ENCODE results near the gene ANKRD55. TPM values are rescaled to one million over a fixed set of nuclear protein-coding genes. Genes with fewer than 3 reads are reported as not detected.
A peak's percentile ranks its signal among the peaks of the same experiment; 100 is the strongest.
"Not testable (repeated sequence)": the region's sequence is repeated elsewhere in the genome, so short reads cannot be mapped to it uniquely, and the experiment has no call there.

Gene ANKRD55
- total RNA-seq, 1 donor from 2014 or later = 0.96 TPM

DNA sequence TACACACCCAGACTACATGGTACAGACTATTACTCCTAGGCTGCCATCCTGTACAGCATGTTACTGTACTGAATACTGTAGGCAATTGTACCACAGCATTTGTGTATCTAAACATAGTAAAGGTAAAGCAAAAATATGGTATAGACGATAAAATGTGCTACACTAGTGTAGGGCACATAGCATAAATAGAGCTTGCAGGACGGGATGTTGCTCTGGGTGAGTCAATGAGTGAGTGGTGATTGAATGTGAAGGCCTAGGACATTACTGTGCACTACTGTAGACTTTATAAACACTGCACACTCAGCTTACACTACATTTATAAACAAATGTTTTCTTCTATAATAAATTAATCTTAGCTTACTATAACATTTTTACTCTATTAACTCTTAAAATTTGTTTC, 25.6 kb downstream of the ANKRD55 start:
- no peak for DNase-seq (ENCODE audit: low spot score)

DNA sequence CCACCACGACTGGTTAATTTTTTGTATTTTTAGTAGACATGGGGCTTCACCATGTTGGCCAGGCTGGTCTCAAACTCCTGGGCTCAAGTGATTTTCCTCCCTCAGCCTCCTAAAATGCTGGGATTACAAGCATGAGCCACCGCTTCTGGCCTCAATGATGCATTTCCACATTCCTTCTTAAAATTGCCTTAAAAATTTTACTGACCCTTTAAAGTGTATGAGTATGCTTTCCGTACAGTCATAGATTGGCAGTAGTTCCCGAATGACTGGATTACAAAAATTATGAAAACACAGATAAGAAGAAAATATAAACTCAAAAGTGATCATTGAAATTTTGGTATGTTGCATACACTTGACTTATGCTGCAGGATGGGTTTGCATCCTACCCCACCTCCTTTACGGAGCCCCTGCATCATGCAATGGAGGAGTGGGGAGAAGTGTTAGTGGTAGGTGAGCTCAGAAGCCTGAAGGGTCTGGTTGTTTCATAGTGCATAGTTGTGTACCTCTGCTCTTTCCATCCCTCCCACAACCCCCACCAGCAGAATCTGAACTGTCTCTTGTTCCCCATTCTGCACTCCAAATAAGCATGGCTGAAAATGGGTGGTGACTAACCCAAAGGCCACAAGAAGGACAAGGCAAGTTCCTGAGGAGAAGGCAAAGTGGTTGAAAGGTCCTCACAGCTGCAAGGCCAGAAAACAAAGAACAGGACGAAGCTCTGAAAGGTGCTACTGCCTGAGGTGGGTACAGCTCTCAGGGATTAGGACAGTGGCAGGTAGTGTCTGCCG, 26.8 kb downstream of the ANKRD55 start:
- DNase-seq (ENCODE audit: low spot score) = peak; percentile 71

DNA sequence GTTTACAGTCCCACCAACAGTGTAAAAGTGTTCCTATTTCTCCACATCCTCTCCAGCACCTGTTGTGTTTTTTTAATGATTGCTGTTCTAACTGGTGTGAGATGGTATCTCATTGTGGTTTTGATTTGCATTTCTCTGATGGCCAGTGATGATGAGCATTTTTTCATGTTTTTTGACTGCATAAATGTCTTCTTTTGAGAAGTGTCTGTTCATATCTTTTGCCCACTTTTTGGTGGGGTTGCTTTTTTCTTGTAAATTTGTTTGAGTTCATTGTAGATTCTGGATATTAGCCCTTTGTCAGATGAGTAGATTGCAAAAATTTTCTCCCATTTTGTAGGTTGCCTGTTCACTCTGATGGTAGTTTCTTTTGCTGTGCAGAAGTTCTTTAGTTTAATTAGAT, 29.2 kb downstream of the ANKRD55 start:
- not testable (repeated sequence) for DNase-seq (ENCODE audit: low spot score)

DNA sequence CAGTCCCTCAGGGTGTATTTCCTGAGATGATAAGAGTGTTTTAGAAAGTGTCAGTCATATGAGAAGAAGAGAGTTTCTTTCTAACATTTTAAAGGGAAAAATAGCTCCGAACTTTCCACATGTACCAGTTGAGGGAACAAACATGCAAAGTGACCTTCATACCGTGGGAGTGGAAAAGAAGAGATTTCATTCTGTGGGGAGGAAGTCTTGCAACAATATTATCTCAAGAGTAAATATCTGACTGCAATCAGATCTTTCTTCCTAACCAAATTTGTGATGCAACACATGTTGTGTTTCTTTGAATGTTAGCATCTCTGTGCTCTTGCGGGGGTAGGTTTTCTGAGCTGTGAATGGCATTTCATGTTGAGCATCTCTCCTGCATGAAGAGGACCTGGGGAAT, 30.6 kb downstream of the ANKRD55 start:
- no peak for DNase-seq (ENCODE audit: low spot score)

DNA sequence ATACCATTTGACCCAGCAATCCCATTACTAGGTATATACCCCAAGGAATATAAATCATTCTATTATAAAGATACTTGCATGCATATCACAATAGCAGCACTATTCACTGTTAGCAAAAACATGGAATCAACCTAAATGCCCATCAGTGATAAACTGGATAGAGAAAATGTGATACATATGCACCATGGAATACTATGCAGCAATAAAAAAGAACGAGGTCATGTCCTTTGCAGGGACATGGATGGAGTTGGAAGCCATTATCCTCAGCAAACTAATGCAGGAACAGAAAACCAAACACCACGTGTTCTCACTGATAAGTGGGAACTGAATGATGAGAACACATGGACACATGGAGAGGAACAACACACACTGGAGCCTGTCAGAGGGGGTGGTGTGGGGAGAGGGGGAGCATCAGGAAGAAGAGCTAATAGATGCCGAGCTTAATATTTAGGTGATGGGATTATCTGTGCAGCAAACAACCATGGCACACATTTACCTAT, 31.3 kb downstream of the ANKRD55 start:
- not testable (repeated sequence) for DNase-seq (ENCODE audit: low spot score)

DNA sequence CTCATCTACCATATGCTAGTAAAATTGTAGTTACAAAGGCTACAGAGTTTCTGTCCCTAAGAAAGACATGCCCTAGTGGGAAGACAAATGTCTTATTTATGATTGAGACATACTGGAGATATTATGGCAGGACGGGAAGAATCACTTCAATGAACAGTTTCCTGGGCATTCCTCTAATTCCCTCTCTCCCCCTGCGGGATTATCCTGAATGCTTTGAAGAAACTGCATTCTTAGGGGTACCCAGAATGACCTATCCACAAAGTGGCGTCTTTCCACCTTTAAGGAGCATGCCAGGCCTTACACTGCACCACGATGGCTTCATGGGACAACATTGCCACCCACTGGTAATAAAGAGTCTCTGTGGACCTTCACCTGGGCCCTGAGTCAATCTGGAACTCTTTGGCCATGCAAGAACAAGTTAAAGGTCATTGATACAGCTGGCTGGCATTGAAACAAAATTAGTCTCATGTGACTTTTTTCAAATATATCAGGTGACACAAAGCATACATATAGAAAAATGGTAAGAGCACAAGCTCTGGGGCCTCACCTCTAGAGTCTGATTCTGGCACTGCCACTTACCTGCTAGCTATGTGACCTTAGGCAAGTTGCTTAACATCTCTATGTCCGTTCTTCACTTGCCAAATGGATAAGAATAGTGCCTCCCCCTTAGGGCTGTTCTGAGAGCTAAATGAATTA, 32.0 kb downstream of the ANKRD55 start:
- peak; percentile 74 for DNase-seq (ENCODE audit: low spot score)

DNA sequence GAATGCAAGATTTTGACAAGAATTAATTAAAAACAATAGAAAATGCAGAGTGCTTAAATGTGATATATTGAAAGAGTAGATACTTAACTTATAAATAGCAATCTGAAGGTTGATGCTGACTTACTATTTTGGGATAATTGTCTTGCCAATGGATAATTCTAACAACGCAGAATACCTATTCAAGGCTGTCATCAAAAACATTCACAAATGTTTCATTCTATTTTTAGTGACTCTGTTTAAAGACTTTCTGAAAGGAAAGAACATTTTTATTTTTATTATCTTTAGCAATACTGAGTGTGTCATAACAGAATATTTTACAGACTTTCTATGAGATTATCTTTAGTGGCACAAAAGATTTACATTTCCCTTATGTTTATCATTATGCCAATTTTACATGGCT, 38.1 kb downstream of the ANKRD55 start:
- DNase-seq (ENCODE audit: low spot score) = no peak

DNA sequence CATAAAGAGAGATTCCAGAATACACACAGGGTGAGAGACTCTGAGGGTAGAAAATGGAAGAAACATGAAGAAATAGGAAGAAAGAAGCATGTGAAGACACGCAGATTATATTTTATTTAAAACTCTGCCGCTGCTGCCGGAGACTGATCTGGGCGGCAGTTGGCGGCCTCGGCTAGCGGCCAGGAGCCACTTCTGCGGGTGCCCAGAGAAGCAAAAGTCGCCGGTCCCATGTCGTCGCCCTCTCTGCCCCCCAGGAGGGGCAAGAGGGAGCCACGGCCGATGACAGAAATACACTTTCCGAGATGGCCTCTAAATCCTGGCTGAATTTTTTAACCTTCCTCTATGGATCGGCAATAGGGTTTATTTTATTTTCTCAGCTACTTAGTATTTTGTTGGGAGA, 40.9 kb downstream of the ANKRD55 start:
- no peak for DNase-seq (ENCODE audit: low spot score)

DNA sequence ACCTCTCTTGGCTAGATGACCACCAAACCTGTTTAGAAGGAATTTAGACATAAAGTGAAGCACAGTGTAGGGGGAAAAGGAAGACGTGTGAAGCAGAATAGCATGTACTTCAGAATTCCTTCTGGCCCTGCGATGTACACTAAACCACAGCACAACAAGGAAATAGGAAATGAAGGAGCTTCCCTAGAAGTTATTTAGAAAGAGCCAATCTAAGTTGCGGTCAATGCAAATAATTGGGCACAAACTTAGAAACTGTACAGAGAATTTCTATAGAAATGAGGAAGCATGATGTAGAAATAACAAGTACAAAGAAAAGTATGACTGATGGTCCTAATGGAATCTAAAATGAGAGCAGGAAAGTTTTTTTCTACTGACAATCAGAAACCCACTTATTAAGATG, 41.5 kb downstream of the ANKRD55 start:
- DNase-seq (ENCODE audit: low spot score) = no peak

DNA sequence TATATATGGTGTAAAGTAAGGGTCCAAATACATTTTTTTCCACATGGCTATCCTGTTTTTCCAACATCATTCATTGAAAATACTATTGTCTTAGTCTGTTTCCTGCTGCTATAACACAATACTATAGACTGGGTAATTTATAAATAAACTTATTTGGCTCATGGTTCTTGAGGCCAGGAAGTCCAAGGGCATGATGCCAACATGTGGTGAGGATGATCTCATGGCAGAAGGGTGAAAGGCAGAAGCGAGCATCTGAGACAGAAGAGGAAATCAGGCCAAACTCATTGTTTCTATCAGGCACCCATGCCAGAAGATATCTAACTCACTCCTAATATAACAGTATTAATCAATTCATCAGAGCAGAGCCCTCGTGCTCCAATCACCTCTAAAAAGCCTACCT, 42.6 kb downstream of the ANKRD55 start:
- no peak for DNase-seq (ENCODE audit: low spot score)

DNA sequence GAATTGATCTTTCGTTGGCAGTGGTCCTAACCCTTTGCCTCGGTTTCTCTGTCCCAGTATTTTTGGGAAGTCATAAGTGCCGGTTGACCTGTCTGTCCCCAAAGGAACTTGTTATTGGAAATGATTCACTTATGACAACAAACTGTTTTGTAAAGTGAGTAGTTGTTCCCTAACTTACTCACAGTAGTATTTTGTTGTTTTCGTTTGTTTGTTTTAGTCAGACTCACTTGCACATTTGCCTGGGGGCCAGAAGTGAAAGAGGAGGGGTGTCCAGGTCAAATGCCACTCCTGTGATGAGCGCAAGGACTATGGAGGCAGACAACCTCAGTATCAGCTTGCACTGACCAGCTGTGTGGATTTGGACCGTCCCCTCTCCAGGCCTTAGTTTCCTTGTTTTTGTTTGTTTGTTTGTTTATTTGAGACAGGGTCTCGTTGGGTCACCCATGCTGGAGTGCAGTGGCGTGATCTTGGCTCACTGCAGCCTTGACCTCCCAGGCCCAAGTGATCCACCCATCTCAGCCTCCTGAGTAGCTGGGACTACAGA, 47.3 kb downstream of the ANKRD55 start:
- DNase-seq (ENCODE audit: low spot score) = no peak

DNA sequence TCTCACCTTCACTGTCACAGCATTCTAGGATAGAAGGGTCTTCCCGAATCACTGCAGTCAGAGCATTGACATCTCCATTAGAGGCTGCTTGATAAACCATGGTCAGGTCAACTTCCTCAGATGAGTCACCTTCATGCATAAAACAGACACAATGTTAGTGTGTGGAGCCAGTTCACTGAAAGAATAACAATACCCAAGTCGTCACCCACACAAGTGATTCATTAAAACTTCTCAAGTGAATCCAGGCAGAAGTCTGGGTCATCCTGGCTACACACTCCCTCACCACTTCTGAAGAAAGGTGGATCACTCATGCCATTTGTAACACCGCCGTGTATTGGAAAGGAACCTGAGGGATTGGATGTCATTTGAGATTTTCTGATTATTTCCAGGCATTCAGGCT, 49.6 kb downstream of the ANKRD55 start:
- no peak for DNase-seq (ENCODE audit: low spot score)

DNA sequence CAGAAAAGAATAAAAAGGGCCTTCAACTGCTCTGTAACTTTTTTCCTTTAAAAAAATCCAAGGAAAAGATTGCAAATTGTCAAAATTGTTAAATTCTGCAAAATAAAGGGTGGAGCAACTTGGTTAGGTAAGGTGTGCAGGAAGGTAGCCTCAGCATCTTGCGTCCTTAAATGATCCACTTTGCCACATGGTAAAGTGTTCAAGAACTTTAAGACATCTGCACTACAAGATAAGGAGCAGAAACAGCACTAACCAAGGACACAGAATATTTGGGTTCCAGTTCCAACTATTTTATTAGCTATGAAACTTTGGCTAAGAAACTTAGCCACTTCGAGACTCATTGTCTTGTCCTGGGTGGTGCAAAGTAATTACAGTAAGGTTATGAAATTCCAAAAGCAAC, 53.7 kb downstream of the ANKRD55 start:
- no peak for DNase-seq (ENCODE audit: low spot score)

DNA sequence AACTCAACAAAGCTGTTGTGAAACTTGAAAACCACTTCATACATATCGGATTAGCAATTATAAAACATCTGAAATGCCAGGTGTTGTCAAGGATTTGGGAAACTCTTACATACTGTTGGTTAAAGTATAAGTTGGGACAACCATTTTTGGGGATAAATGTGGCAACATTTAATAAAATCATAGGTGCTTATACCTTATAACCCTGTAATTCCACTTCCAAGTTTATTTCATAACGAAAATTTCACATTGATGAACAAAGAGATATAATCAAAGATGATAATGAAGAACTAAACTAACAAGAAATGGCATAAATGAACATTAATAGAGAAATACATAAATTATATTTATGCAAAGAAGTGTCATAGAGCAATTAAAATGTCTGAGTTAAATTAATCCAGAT, 54.3 kb downstream of the ANKRD55 start:
- no peak for DNase-seq (ENCODE audit: low spot score)

DNA sequence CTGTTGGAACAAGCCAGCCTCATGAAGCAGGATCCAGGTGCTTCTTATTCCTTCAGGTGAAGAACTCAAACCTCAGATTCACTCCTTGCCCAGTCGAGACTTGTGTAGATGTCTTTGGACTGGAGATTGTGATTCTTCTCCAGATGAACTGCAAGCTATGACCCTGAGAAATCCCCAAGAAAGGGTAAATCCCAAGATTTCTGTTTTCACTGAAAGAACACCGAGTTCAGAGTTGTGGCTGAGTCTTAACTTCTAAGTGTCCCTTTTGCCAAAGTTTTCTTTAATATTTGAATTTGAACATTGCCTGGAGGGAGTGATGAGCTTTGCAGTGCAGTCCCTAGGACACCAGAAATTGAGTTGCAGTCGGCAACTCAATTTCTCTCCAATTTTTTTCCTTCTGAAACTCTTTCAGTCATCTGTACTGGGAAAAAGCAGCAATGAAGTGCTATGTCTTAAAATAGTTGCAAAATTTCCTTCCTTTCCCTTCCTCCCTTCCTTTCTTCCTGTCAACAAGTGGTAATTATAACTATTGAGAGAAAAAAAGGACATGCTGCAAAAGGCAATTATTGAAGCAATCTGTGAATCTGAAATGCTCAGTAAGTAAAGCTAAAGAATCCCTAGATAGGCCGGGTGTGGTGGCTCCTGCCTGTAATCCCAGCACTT, 56.1 kb downstream of the ANKRD55 start:
- DNase-seq (ENCODE audit: low spot score) = no peak

DNA sequence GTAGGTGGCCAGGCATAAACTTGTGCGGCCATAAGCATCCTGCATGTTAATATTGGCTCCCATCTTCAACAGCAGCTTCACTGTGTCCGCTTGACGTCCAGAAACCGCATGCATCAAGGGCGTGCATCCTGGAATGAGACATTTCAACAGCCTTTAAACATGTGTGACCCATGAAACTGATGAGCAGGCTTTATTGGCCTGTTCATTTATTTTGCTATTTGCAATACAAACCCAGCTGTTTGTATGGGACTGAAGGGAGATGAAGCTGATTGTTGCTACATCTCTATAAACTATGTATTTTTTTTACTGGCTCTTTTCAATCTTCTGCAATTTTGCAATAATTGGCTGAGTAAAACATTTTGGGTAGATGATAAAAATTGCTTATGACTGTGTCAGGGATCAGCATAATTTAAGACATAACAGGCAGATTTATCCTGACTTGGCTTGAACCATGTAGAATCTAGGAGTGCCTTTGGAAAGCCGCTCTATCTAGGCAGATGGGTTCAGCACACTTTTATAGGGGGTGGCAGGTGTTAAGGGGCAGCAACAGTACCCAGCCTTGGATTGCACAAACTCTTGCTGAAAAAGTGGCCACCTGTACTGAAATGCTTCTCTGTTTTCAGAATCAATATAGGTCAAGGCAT, 56.9 kb downstream of the ANKRD55 start:
- peak; percentile 60 for DNase-seq (ENCODE audit: low spot score)

DNA sequence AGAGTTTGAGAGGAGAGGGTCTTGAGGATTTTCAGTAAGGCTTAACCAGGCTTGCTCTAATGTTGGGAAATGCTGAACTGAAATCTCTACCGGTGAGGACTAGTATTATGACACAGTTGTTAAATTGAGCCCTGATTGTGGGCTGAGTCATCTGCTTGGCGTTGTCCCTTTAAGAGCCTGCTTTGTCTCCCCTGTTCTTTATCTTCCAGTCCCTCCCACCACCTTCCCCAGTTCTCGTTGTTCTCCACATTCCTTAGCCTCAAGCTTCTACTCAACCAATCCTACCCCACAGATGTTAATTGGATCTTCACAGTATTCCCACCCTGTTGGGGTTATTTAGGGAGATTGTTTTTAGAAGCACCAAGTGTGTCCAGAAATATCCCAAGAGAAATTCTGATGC, 57.6 kb downstream of the ANKRD55 start:
- peak; percentile 40 for DNase-seq (ENCODE audit: low spot score)

DNA sequence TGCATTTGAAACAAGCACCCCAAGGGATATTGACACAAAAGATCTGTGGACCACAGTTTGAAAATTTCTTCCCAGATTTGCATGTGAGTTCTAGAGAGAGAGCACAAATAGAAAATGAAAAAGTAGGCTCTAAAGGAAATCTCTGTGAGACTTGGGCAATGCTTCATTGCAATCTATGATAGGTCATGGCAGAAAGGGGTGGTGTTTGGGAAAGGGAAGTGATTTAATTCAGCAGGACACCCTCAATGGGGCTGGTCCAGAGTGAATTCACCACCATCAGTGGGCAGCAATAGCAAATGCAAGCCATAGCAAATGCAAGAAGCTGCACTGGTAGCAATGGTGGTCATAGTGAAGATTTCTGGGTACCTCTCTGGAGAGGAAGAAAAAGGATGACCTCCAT, 58.1 kb downstream of the ANKRD55 start:
- no peak for DNase-seq (ENCODE audit: low spot score)

DNA sequence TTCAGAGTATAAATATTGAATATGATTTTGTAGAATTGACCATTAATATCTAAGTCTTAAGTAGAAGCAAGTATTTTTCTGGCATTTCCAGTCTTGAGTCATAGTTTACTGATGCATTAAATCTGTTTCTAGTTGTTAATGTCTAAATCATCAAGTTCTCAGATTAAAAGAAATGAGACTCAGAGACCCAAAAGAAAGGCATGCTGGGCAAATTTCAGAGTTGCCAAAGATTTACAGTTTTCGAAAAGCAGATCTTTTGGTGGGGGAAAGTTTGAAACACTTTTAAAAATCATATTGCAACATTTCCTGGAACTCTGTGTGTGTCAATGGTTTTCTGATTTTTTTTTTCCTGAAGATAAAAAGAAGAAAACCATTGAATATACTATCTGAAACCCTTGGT, 60.9 kb downstream of the ANKRD55 start:
- peak; percentile 59 for DNase-seq (ENCODE audit: low spot score)

DNA sequence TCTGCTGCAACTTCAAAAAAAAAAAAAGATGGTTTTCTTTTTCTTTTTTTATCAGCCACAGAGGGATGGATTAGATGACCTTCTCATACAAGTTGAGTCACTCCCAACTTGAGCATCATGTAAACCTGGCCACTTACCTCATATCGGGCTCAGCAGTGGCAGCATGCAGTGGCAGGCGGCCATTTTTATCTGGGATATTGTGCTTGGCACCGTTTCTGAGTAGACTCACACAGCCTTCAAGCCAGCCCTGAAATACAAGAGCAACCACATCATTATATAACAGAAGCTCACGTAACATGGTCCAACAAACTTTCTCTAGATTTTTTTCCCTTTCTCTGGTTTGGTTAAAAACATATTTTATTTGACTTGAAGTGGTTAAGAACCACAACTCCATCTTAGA, 62.6 kb downstream of the ANKRD55 start:
- no peak for DNase-seq (ENCODE audit: low spot score)

DNA sequence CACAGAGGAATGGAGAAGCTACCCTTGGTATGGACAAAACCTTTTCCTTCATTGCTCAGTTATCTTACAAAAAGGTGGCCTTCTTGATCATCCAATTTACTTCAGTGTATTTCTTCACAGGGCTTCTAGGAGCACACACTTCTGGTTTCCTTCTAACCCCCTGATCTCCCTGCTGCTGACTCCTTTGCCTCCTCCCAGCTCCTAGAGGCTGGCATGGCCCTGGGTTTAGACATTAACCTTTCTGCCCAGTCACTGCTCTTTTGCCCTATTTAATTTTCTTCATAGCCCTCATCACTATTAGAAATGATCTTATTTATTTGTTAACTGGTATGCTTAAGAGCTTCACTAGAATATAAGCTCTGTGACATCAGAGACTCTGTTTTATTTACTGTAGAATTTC, 63.2 kb downstream of the ANKRD55 start:
- DNase-seq (ENCODE audit: low spot score) = no peak

DNA sequence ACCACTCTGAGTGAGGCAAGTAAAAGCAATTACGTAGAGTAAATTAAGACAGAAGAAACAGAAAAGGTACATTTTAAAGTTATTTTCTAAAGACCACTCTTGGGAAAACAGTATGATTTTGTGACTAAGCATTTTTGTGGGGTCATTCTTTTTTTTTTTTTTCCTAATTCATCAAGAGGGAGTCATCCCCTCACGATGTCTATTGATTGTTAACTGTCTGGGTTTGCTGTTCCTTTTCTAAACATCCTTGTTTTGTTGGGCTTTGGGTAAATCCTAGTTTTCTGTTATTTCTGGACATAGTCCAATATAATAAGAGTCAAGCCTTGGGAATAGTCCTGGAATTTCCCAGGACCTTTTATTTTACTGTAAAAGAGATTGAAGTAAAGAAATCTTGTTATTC, 63.8 kb downstream of the ANKRD55 start:
- peak; percentile 42 for DNase-seq (ENCODE audit: low spot score)
